ENCODE data around the gene RAB27B.

Gene RAB27B

DNA sequence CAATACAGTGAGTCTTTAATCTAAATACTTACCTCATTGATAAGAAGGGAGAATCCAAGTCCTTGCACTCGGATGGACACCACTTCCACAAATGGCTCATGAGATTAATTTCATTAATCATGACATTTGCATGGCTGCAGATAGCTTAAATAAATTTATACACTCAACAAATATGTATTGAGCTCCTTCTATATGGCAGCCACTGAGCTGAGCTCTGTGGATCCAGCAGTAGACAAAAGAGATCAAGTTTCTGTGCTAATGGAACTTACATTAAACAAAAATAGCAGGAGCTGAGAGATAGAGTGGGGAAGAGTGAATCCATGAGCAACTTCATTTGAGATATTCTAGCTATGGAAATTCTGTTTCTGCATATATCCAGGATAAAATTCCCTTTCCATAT lies 44.4 kb downstream of the RAB27B start:
- DNase-seq: no peak

DNA sequence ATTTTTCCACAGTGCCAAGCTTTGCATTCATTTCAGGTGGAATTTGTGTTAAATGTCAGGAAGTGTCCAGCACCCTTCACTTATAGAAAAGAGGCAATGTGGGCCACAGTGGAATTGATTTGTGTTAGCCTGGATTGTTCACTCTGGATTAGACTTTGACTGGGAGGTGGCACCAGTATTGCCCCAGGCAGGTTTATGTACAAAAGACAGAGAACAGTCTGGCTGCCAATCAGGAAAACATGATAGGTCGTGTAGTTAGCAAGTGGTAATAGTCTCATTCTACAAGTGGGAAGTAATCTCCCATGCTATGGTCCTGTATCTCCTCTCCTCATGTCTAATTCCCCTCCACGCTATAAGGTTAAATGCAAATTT lies 45.6 kb downstream of the RAB27B start:
- no peak for DNase-seq

DNA sequence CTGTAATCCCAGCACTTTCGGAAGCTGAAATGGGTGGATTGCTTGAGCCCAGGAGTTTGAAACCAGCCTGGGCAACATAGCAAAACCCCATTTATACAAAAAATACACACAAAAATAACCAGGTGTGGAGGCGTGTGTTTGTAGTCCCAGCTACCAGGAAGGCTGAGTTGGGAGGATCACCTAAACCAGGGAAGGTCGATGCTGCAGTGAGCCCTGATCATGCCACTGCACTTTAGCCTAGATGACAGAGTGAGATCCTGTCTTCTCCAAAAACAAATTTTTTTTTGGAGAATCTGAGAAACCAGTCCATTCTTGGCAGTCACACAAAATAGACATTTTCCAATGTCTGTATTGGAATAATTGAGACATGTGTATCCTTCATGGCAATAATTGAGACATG lies 46.8 kb downstream of the RAB27B start:
- DNase-seq: no peak

DNA sequence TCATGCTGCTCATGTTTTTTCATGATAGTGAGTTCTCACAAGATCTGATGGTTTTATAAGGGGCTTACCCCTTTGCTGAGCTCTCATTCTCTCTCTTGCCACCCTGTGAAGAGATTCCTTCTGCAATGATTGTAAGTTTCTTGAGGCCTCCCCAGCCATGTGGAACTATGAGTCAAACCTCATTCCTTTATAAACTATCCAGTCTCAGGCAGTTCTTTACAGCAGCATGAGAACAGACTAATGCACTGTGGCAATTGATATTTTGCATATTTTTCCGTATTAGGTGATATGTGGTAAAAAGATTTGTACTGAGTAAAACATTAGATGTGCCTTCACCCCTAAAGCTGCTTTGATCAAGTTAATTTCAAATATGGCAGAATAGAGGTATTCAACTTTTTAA lies 48.8 kb downstream of the RAB27B start:
- no peak for DNase-seq

DNA sequence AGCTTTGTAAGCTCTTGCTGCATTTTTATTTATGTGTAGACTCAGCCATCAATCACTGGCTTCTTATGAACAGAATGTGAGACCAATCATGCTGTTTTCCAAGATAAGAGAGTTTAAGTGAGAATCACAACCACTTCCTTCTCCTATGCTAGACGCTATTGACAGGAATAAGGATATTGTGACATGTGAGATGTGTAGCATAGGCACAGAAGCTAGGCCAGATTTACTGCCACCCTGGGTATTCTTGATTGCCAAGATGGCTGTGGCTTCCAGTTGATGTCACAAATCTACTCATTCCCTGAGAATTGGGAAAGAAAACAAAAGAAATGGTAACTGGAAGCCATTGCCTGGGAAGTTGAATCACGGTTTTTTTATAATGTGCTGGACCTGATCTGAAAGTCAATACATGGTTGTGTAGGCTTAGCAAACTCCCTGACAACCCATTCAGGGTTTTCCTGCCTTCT lies 49.9 kb downstream of the RAB27B start:
- no peak for DNase-seq

DNA sequence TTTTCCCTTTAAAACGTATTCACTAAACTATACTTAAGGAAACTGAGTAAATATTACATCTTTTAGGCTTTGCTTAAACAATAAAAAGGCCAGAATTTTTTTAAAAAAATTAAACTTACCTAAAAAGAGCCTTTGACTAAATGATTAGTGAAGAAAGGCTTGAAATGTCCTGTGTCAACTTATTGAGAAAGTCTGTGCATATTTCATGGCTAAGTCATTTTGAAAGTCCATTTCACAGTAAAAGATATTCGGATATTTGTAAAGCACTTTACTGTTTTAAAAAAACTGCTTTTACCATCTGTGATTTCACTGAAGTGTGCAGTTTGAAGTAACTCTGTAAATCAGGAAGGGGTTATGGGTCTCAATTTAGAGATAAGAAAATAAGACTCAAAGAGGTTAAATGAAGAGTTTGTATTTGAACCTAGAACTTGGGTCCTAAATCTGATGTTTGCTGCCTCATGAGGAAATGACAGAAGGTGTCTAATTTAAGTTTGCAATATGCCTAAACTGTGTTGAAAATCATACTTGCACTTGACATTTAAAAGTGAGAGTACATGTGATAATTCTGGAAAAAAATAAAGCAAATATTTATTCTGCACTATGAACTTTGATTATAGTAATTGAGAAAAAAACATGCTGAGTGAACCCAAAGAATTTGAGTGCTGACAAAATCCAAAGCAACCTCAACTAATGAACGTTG lies 50.5 kb downstream of the RAB27B start:
- no peak for DNase-seq

DNA sequence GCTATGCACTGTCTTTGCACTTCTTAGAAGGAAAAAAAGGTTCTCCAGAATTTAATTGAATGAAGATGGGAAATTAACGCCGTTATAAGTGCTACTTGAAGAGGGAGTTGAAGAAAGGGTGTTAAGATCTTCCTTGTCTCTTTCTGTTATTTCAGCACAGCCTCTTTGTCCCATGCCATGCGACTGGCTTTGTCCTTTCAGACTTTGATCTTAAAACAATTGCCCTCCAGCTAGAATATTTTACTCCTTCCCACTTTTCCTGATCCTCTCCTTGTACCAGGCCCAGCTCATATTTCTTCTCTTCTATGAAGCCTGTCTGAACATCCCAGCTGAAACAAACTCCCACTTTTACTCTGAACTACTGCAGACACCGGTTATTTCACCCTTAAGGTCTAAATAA lies 51.4 kb downstream of the RAB27B start:
- no peak for DNase-seq

DNA sequence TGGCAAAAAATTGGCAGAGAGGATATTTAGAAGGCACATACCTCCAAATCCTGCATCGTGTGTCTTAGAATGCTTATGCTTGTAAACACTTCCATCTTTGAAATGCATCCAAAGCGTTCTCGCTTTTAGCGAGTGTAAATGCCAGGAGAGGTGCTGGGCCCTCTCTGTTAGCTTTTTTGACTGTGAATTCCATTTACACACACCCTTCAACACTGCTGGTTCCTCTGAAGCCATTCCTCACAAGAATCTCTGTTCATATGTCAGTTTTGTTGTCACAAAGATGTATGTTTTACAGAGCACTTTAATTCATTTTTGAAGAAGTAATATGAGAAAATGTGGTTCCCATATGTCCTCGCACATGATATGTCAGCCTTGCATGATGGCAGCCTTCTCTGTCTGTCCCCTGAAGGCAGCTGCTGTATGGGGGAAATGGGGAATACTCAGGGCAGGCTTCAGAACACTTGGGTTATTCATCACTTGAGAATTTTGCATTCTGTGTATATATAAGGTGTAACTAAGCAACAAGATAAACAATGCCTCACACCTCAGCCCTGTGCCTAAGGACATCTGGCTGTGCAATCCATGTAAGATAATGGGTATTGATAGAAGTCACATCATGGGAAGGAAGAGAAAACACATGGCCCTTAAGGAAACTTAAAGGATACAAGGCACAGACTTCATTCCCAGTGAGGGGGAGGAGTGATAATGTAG lies 52.3 kb downstream of the RAB27B start:
- DNase-seq: no peak

DNA sequence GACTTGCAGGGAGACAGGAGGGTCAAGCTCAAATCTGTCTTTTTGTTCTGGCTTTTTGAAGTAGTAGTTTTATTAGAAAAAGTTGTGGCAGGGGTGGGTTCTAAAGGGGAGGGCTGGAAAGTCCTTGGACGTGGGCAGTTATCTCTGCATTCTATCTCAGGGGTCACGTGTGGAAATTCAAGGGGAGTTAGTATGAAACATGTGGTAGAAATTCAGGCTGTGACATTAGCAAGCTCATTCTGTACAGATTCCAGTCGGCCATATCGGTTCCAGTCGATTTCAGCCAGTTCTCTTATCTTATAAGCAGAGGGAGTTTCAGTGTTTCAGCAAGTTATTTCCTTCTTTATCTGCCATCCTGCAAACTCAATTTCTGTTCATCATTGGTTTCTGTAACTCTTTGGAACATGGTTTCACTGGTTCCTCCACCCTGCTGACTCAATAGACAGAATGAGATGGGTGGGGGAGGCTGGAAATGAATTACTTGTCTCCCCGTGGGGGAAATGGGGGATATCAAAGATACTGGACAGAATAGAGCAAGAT lies 53.0 kb downstream of the RAB27B start:
- no peak for DNase-seq

DNA sequence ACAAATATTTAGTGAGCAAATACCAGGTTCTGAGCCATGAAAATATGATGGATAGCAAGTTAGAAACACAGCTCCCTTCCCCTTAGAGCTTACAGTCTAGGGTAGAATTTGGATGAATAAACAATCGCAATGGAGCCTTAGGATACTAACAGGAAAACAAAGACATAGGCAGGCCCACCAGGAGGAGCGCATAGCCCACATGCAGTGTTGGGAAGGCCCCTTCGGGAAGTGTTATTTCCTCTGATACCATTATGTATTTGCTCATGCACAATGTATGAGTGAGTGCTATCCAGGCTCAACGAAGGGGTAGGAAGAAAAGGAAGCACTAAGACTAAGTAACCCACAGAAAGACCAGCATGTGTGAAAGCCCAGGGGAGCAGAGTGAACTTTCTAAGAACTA lies 54.0 kb downstream of the RAB27B start:
- no peak for DNase-seq

DNA sequence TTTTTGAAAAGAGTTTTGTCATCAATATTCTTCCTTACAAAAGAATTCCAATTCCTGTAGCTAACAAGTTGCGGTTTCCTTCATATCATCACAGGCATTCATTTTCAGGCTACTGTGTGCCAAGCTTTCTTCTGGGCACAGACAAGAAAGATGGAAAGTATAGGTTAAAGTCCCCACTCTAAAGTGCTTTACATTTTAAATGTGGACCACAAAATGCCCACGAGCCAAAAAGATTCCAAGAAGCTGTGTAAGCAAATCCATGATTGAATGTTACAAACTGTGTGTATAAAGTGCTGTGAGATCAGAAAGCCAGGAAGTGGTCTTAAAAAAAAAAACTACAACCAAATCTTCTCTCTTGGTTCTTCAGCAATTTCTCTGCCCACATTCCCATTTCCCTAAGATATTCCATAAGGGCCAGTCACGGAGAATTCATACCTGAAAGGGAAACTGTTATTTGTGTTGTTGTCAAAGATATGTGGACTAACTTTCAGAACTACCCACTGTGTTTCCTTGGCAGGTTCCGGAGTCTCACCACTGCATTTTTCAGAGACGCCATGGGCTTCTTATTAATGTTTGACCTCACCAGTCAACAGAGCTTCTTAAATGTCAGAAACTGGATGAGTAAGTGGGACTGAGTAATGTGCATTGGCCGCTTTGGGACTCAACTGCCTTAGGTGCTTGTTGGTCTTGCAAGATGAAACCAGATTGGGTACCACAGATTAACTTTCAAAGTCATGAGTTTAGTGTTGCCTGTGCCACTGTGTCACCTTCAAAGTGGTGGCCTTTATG lies 55.7 kb downstream of the RAB27B start:
- DNase-seq: no peak

DNA sequence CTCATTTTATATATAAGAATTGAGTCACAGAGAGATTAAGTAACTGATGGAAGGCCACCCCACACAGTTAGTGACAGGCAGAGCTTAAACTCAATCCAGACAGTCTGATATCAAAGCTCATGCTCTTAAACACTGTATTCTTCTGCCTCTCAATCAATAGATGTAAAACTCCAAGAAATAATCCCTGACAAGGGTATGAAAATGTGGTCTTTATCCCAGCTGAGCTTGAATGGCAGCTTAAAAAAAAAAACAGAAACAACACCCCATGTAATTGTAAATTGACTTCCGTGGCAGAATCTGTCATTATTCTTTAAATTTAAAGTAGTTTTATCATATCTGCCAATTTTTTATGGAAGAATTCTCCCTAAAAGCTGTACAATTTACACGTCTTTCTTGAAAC lies 60.1 kb downstream of the RAB27B start:
- DNase-seq: no peak

DNA sequence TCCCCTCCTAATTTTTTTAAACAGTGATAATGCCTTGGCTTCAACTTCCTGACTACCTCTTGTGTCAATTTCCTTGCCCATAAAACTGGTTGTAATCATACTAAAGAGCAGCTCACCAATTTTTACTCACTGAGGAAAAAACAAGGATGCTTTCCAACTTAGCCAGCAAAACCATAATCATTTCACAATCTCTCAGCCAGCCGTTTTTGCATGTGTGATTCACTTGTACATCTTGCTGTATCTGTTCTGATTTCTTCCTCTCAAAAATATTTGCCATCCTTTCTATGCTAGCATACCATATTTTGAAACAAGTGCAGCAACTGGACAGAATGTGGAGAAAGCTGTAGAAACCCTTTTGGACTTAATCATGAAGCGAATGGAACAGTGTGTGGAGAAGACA lies 60.7 kb downstream of the RAB27B start:
- no peak for DNase-seq

DNA sequence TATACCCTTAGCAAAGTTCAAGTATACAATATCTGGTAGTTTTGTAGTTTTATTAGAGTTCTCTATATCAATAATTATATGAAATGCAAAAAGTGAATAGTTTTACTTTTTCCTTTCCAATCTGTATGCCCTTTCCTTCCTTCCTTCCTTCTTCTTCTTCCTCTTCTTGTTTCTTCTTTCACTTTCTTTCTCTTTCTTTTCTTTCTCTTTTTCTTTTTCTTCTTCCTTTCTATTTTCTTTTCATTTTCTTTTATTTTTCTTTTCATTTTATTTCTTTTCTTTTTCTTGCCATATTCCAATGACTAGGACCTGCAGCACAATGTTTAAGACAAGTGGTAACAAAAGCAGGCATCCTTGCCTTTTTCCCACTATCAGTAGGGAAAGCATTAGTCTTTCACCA lies 71.2 kb downstream of the RAB27B start:
- DNase-seq: no peak

DNA sequence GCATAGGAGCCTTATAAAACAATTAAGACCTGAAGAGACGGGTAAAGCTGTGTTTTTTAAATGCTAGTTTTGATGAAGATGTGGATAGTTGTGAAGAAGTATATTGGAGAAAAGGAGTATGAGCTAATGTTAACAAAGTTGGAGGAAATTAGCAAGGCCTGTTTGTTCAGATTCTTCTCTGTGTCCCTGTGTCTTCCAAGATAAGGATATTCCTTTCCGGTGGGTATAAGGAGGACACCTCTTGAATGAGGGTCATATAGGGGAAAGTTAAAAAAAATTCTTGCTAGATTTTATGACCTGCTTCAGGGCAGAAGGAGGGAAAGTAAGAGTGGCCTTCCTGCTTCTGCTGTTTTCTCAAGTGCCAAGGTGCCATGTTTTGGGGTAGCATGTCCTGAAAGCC lies 72.0 kb downstream of the RAB27B start:
- DNase-seq: no peak

DNA sequence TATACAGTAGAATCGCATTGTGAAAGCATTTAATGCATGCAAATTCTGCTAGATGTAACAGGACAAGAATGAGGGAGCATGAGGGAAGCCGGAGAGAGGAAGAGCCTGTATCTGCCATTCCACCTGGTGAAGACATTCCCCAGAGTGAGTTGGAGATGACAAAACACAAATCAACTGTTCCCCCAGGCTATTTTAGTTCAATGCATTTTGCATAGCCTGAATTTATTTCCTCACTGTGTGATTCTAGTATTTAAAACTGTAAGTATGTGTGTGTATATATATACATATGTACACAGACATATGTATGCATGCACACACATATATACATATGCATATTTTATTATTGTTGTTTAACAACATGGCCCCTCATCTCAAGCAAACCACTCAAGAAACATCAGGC lies 76.3 kb downstream of the RAB27B start:
- no peak for DNase-seq

DNA sequence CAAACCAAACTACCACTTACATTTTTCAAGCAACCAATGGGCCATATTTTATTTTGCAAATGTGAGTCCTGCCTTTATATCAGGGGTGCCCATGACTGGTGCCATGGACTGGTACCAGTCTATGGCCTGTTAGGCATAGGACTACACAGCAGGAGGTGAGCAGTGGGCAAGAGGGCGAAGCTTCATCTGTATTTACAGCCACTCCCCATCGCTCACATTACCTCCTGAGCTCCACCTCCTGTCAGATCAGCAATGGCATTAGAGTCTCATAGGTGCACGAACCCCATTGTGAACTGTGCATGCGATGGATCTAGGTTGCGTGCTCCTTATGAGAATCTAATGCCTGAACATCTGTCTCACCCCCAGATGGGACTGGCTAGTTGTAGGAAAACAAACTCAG lies 77.4 kb downstream of the RAB27B start:
- no peak for DNase-seq

DNA sequence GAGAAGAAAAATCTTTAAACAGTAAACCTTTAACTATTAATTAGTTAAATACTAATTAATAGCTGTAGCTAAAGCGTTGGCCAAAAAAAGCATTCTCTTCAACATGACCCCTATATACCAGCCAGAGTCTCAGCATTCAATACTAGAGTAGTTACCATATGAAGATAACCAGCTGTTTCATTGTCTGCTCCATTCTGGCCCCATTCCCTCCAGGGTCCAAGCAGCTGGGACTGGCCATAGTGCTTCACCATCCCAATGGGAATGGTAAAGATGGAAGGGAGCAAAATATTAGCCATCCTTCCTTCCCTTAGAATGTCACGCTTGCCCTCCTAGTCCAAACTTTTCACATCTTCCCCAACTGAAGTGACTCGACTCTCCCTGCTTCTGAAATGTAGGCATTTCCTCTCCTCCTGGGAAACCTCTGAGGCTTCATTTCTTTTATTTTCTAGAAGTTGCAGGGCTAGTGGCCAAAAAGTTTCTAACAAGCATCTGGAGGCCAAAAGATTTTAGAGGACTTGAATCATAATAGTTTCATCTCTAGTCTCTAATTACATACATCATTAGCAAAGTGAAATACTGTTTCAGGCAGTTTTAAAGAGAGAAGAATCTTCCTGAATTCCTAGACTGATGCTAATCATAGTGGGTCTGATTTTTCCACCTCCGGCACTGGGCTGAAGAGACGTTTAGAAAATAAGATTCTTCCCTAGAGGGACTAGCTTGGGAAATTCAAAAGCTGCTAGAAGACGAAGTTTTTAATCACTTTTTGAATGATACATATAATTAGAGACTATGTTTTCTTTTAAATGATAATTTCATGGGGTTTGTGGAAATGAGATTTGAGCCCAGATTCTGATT lies 78.3 kb downstream of the RAB27B start:
- no peak for DNase-seq

DNA sequence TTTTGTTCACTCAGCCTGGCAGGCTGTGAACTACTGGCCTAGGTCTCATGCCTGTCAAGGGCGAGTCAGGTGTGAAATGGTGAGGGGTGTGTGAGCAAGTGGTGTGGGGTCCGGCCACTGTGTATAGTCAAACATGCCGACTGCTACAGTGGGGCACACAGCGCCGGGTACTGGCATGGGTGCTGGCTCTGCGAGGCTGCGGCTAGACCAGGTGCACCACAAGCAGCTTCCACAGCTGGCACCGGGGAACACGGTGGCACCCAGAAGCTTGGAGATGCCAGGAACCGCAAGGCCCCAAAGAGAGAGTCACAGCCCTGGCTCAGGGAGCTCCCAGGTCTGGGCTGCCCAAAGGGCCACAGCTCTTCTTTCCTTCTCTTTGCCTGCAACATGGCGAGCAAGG lies 81.3 kb downstream of the RAB27B start:
- no peak for DNase-seq

DNA sequence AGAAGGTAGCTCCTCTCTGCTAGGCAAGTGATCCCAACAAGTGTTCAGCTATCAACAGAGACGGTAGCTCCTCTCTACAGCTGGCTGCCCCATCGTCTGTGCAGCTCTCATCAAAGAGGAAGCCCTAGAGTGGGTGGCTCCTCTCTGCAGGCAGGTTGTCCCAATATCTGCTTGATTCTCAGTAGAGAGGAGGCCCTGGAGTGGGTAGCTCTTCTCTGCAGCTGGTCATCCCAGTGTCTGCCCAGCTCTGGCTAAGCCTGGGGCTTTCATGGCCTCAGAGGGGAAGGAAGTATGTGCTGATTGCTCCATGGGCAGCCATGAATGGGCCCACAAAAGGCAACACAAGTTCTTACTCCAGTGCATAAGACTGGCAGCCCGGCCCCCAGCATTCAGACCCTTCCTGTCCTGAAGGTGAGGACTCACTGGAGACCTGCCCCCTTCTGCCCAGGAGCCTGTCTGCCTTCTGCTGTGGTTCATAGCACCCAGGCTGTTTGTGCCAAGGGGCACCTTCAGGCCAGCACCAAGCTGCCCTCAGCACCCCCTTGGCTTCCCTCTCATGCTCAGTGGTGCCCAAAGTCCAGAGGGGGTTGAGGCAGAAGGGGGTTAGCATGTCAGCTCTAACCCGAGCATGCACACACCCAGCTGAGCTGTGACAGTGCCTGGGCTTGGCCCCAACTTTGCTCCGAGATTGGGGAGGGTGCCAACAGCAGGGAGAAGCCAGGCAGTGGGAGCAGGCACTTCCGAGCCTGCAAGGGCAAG lies 82.1 kb downstream of the RAB27B start:
- DNase-seq: no peak

DNA sequence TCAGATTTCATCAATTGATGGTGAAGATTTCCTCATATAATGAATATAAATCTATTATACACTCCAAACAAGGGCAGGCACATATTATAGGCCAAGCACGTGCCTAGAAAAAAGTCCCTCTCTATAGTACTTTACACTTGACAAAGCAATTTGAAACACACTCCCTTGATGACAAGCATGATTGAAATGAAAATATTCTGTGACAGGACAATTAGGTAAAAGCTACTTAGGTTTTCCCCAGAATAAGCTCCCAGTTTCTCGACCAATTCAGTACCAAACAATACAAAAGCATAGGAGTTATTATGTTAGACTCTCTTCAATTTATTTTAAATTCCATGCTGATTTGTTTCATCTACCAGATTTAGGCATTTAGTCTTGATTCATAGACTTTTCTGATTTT lies 83.3 kb downstream of the RAB27B start:
- no peak for DNase-seq

DNA sequence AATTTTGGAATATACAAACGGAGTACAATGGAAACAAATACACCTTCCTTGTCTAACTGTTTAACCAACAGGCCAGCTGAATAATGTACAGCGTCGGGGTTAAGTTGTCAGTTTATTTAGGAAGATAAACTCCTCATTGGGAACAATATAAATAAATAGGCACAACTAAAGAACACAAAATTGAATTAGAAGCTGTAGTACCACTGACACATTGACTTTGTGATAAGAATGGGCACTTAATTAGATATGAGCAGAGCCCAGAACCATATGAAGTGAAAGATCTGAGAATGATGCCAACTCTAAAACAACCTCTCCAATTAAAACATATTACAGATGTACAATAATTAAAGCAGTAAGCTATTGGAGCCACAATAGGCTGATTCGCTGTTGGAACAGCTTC lies 86.5 kb downstream of the RAB27B start:
- DNase-seq: no peak
